IMR-90 (cell line): ENCODE data around the gene PRDM15. TPM values are rescaled to one million over a fixed set of nuclear protein-coding genes. Genes with fewer than 3 reads are reported as not detected.

Source experiments
- ATAC-seq: fragments of 200-7000 bp; cut with Tn5 transposase; 2 replicates; pipeline ENCODE4 v1.9.1; 2020; ENCODE audit warnings: low read depth, mild to moderate bottlenecking, moderate library complexity
- BruUV-seq: library from RNA; stranded (reverse); fragments of 400-500 nt; replicated peaks from 2 replicates; lab custom pipeline; 2021; lab: Mats Ljungman, UMichigan
- CTCF ChIA-PET: fragments of 300-600 bp; formaldehyde crosslinking; extraction: SDS; loops from one replicate; lab custom pipeline; 2021; ENCODE audit warnings: antibody characterized with exemption; lab: Yijun Ruan, JAX
- POLR2A ChIA-PET: fragments of 300-600 bp; sonication (Branson Sonifier 250); formaldehyde crosslinking; loops from one replicate; lab custom pipeline; 2022; ENCODE audit warnings: antibody characterized with exemption; ENCODE audit not compliant: unreplicated experiment; lab: Charles Lee
- DNase-seq: peaks from one replicate; pipeline ENCODE4 v3.0.0; 2013
- H2AFZ ChIP-seq: replicated peaks from 2 replicates; pipeline ENCODE3; 2013; ENCODE audit warnings: low read length, mild to moderate bottlenecking; ENCODE audit not compliant: poor library complexity
- H2AK5ac ChIP-seq: 2 replicates; pipeline ENCODE4 v1.6.1; 2013; ENCODE audit warnings: low read depth, low read length, inconsistent platforms
- H2AK9ac ChIP-seq: replicated peaks from 2 replicates; pipeline ENCODE3; 2013; ENCODE audit warnings: mild to moderate bottlenecking, low read depth, low read length, moderate library complexity; ENCODE audit not compliant: poor library complexity
- H2BK120ac ChIP-seq: 2 replicates; pipeline ENCODE4 v1.6.1; 2013; ENCODE audit warnings: low read depth, low read length, inconsistent platforms
- H2BK15ac ChIP-seq: 3 replicates; pipeline ENCODE4 v1.6.1; 2013; ENCODE audit warnings: low read depth, low read length, inconsistent platforms
- H2BK20ac ChIP-seq: 2 replicates; pipeline ENCODE4 v1.6.1; 2013; ENCODE audit warnings: low read depth, mild to moderate bottlenecking, inconsistent platforms, low read length, moderate library complexity
- H2BK5ac ChIP-seq: 2 replicates; pipeline ENCODE4 v1.6.1; 2013; ENCODE audit warnings: mild to moderate bottlenecking, low read depth, low read length, inconsistent platforms; ENCODE audit not compliant: poor library complexity, severe bottlenecking
- H3K14ac ChIP-seq: replicated peaks from 2 replicates; pipeline ENCODE4 v1.6.1; 2013; ENCODE audit warnings: low read depth, low read length, inconsistent platforms
- H3K18ac ChIP-seq: 2 replicates; pipeline ENCODE4 v1.6.1; 2013; ENCODE audit warnings: low read depth, low read length, control low read depth
- H3K23ac ChIP-seq: 2 replicates; pipeline ENCODE4 v1.6.1; 2013; ENCODE audit warnings: low read depth, low read length, inconsistent platforms
- H3K27ac ChIP-seq: 2 replicates; pipeline ENCODE4 v1.5.1; 2013; ENCODE audit warnings: mild to moderate bottlenecking, control low read depth, low read length; ENCODE audit not compliant: insufficient read depth
- H3K27me3 ChIP-seq: 2 replicates; pipeline ENCODE4 v1.6.1; 2013; ENCODE audit warnings: low read length; ENCODE audit not compliant: control insufficient read depth, insufficient read depth
- H3K36me3 ChIP-seq: 2 replicates; pipeline ENCODE4 v1.6.1; 2013; ENCODE audit warnings: low read length, mixed read lengths; ENCODE audit not compliant: control insufficient read depth, insufficient read depth
- H3K4ac ChIP-seq: 2 replicates; pipeline ENCODE4 v1.6.1; 2013; ENCODE audit warnings: low read depth, low read length, inconsistent platforms
- H3K4me1 ChIP-seq: 2 replicates; pipeline ENCODE4 v1.6.1; 2013; ENCODE audit warnings: low read length, mixed read lengths; ENCODE audit not compliant: control insufficient read depth, insufficient read depth
- H3K4me2 ChIP-seq: 2 replicates; pipeline ENCODE4 v1.6.1; 2013; ENCODE audit warnings: low read depth, mild to moderate bottlenecking, control low read depth, low read length, moderate library complexity
- H3K4me3 ChIP-seq: 2 replicates; pipeline ENCODE4 v1.5.1; 2013; ENCODE audit warnings: low read depth, mild to moderate bottlenecking, control low read depth, low read length, moderate library complexity; ENCODE audit not compliant: insufficient read depth
- H3K56ac ChIP-seq: 2 replicates; pipeline ENCODE4 v1.6.1; 2013; ENCODE audit warnings: low read length, inconsistent platforms; ENCODE audit not compliant: insufficient read depth; ENCODE audit errors: extremely low read depth
- H3K79me1 ChIP-seq, 2 experiments: 2 replicates each; pipeline ENCODE4 v1.6.1; 2013; ENCODE audit warnings: low read length in 2 of 2, inconsistent platforms in 1 of 2, low read depth in 1 of 2
- H3K9ac ChIP-seq: 2 replicates; pipeline ENCODE4 v1.6.1; 2013; ENCODE audit warnings: low read depth, low read length, control low read depth
- H3K9me1 ChIP-seq: 2 replicates; pipeline ENCODE4 v1.6.1; 2013; ENCODE audit warnings: low read length, inconsistent platforms; ENCODE audit not compliant: insufficient read depth
- H3K9me3 ChIP-seq: 2 replicates; pipeline ENCODE4 v1.6.1; 2013; ENCODE audit warnings: low read length; ENCODE audit not compliant: control insufficient read depth, insufficient read depth
- H4K20me1 ChIP-seq: 2 replicates; pipeline ENCODE4 v1.6.1; 2013; ENCODE audit warnings: low read length, inconsistent platforms; ENCODE audit not compliant: insufficient read depth
- H4K5ac ChIP-seq: 2 replicates; pipeline ENCODE4 v1.6.1; 2013; ENCODE audit warnings: mild to moderate bottlenecking, low read depth, low read length, control low read depth
- H4K8ac ChIP-seq, 2 experiments: 2 replicates each; pipeline ENCODE4 v1.6.1; 2013; ENCODE audit warnings: low read depth in 2 of 2, low read length in 2 of 2, control low read depth in 1 of 2, inconsistent platforms in 1 of 2
- H4K91ac ChIP-seq: 2 replicates; pipeline ENCODE4 v1.6.1; 2013; ENCODE audit warnings: low read depth, low read length, inconsistent platforms; ENCODE audit not compliant: insufficient read depth
- FOS ChIP-seq: fragments of 150-350 bp; IDR thresholded peaks from 2 replicates; pipeline ENCODE4 v1.6.1; 2016; ENCODE audit warnings: low read depth, low read length
- MAFK ChIP-seq: IDR thresholded peaks from 2 replicates; pipeline ENCODE4 v1.6.1; 2012; ENCODE audit warnings: low read depth, low read length, improper control_type of control experiment
- MAZ ChIP-seq: IDR thresholded peaks from 2 replicates; pipeline ENCODE4 v1.6.1; 2012; ENCODE audit warnings: low read depth, mild to moderate bottlenecking, low read length, improper control_type of control experiment, moderate library complexity, borderline replicate concordance
- WGBS, 2 experiments: methylation state at CpG; one replicate each; pipeline versions ENCODE4 v1.1.5 to v1.1.7; 2013; ENCODE audit warnings: missing lambda C conversion rate in 2 of 2; ENCODE audit not compliant: insufficient read length in 1 of 2; ENCODE audit errors: extremely low coverage in 2 of 2; 5-methylcytosine and 5-hydroxymethylcytosine counted together
- dilution Hi-C: fragments of 300-500 bp; cut with HindIII; formaldehyde crosslinking; loops from one replicate; pipeline ENCODE4 v1.14.3; 2018; ENCODE audit warnings: low sequenced_read_pairs; ENCODE audit not compliant: unreplicated experiment
- in situ Hi-C: fragments of 300-500 bp; cut with MboI; formaldehyde crosslinking; loops from 3 replicates; pipeline ENCODE4 v1.14.3; 2019; ENCODE audit warnings: low sequenced_read_pairs, inconsistent platforms, mixed read lengths
- intact Hi-C: fragments of 100-400 bp; cut with micrococcal nuclease; formaldehyde crosslinking; loops from 2 replicates; pipeline ENCODE4 v1.10.0; 2022
- polyA plus RNA-seq, 3 experiments: library from polyadenylated mRNA; depleted of rRNA; stranded (reverse); fragments of >200 nt; gene quantifications; 2 replicates each; pipeline ENCODE4 v1.2.3, GENCODE V29; 2012; ENCODE audit warnings: low replicate concordance in 1 of 3
- total RNA-seq: library from RNA; depleted of rRNA; stranded (reverse); fragments of >200 nt; gene quantifications from 2 replicates; pipeline ENCODE4 v1.2.3, GENCODE V29; 2012

The PRDM15 gene
- total and polyA plus RNA-seq, 2 of the 4 experiments (the other 2 are of a cell fraction), result 7.3 to 8.8 TPM

- ATAC-seq (peak; percentile 83), DNase-seq (peak; percentile 81)
- peak overlapping the region; percentile 88 for H2AFZ ChIP-seq
- no peak overlapping the region for H3K14ac ChIP-seq
- ChIA-PET POLR2A (interaction anchor here (0.6 kb wide), 1 partner anchor 238 kb away, joined by 6 read pairs; no protein-coding TSS in a partner anchor), CTCF (no interaction called here)
- WGBS, 2 experiments, result 1% methylated on average over 20 of the region's 65 CpGs; no CpG with 5 or more reads in 1 of the 2 experiments
- H3K9me3 ChIP-seq, result no peaks in the 10 kb centered on the region
- peaks cover 9 to 43% of the 10 kb centered on the region in 2 experiments for H3K79me1 ChIP-seq
- TF ChIP-seq MAFK (no peak), FOS (no peak), MAZ (0 out of 2 replicates have a peak, but pooled peaks have one; percentile 61)
- H3K9me1 ChIP-seq, result peaks cover 14% of the 10 kb centered on the region; the same call in 1 of the 2 replicates
- no peak overlapping the region for H3K23ac ChIP-seq
- no peak overlapping the region for H3K18ac ChIP-seq
- no peak overlapping the region for H4K91ac ChIP-seq
- in situ Hi-C loops (no loop called here), intact Hi-C loops (loop anchor here (2.0 kb wide), 3 partner anchors 130 to 264 kb away; no protein-coding TSS in a partner anchor), dilution Hi-C loops (no loop called here)
- no peak overlapping the region for H3K27ac ChIP-seq
- H4K8ac ChIP-seq, result no peak overlapping the region; a peak in 1 of 4 replicates
- H4K20me1 ChIP-seq, result peaks cover 5% of the 10 kb centered on the region; the same call in 1 of the 2 replicates
- H3K9ac ChIP-seq, result no peak overlapping the region
- no peak overlapping the region for H4K5ac ChIP-seq
- H2BK5ac ChIP-seq, result peak overlapping the region; percentile 88
- no peaks in the 10 kb centered on the region for H3K36me3 ChIP-seq
- H2BK20ac ChIP-seq, result no peak overlapping the region
- H3K4ac ChIP-seq, result no peak overlapping the region
- H3K4me3 ChIP-seq, result peak overlapping the region; percentile 88
- H3K56ac ChIP-seq, result no peak overlapping the region
- H2BK15ac ChIP-seq, result no peak overlapping the region
- H2AK5ac ChIP-seq, result no peak overlapping the region
- no peak overlapping the region for H3K4me2 ChIP-seq
- H3K4me1 ChIP-seq, result peaks cover 3% of the 10 kb centered on the region
- no TSS peak for BruUV-seq
- H2AK9ac ChIP-seq, result no peak overlapping the region
- H3K27me3 ChIP-seq, result no peaks in the 10 kb centered on the region
- H2BK120ac ChIP-seq, result no peak overlapping the region
Observed at GRCh38 chr21:41878831-41879189, 334 bp downstream of the PRDM15 start.
